HL-60 (cell line): ENCODE data around the gene MST1.

Experiments used
- DNase-seq, 2 experiments: peaks; one replicate each; pipeline ENCODE4 v3.0.0-alpha.2; 2010 to 2020; ENCODE audit warnings: low read depth in 1 of 2, low spot score in 1 of 2
- H3K27ac ChIP-seq: fragments of 250-450 bp; sonication (Bioruptor Pico); replicated peaks from 2 replicates; pipeline ENCODE4 v1.5.1; 2020; ENCODE audit warnings: mild to moderate bottlenecking, moderate library complexity
- H3K27me3 ChIP-seq: fragments of 250-450 bp; sonication (Bioruptor Pico); 2 replicates; pipeline ENCODE4 v1.5.1; 2021; ENCODE audit warnings: mild to moderate bottlenecking, moderate library complexity; ENCODE audit not compliant: insufficient read depth, poor library complexity, severe bottlenecking
- H3K4me3 ChIP-seq: replicated peaks from 2 replicates; pipeline ENCODE4 v1.5.1; 2011; ENCODE audit warnings: mild to moderate bottlenecking, control low read depth, low read length; ENCODE audit not compliant: insufficient read depth
- GABPA ChIP-seq: IDR thresholded peaks from 2 replicates; pipeline ENCODE4 v1.6.1; 2012; ENCODE audit warnings: low read depth
- POLR2AphosphoS5 ChIP-seq: IDR thresholded peaks from 2 replicates; pipeline ENCODE4 v1.6.1; 2012; ENCODE audit warnings: low read depth
- SPI1 ChIP-seq: IDR thresholded peaks from 2 replicates; pipeline ENCODE4 v1.6.1; 2012; ENCODE audit warnings: low read depth, mild to moderate bottlenecking, borderline replicate concordance
- TF ChIP-seq, protein P1 (sequence below): IDR thresholded peaks from one replicate; pipeline ENCODE4 v1.5.1; 2011; ENCODE audit warnings: low read length, control low read depth, inconsistent platforms; ENCODE audit not compliant: insufficient read depth
- TF ChIP-seq, protein P2 (sequence below): IDR thresholded peaks from 2 replicates; pipeline ENCODE4 v1.6.1; 2012; ENCODE audit warnings: low read depth; ENCODE audit not compliant: insufficient replicate concordance

Gene MST1

DNA sequence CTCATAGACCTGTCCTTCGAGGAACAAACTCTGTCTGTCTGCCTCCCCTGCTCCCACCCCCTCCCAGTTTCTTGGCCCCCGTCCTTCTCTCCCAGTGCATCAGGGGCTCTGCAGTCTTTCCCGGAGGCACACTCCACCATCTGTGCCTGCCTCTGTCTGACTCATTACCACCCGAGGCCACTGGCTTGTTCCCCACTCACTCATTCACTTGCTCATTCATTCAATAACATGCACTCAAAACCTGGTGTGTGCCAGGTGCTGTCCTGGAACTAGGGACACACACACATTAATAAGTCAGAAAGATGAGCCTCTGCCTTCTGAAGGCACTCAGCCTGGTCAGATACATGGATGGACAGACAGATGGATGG is 17.8 kb upstream of the MST1 start:
- H3K27ac ChIP-seq, result no peak overlapping the region
- TF ChIP-seq, protein P1, sequence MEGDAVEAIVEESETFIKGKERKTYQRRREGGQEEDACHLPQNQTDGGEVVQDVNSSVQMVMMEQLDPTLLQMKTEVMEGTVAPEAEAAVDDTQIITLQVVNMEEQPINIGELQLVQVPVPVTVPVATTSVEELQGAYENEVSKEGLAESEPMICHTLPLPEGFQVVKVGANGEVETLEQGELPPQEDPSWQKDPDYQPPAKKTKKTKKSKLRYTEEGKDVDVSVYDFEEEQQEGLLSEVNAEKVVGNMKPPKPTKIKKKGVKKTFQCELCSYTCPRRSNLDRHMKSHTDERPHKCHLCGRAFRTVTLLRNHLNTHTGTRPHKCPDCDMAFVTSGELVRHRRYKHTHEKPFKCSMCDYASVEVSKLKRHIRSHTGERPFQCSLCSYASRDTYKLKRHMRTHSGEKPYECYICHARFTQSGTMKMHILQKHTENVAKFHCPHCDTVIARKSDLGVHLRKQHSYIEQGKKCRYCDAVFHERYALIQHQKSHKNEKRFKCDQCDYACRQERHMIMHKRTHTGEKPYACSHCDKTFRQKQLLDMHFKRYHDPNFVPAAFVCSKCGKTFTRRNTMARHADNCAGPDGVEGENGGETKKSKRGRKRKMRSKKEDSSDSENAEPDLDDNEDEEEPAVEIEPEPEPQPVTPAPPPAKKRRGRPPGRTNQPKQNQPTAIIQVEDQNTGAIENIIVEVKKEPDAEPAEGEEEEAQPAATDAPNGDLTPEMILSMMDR, result no peak
- TF ChIP-seq GABPA (no peak), SPI1 (no peak), POLR2AphosphoS5 (no peak)
- TF ChIP-seq, protein P2, sequence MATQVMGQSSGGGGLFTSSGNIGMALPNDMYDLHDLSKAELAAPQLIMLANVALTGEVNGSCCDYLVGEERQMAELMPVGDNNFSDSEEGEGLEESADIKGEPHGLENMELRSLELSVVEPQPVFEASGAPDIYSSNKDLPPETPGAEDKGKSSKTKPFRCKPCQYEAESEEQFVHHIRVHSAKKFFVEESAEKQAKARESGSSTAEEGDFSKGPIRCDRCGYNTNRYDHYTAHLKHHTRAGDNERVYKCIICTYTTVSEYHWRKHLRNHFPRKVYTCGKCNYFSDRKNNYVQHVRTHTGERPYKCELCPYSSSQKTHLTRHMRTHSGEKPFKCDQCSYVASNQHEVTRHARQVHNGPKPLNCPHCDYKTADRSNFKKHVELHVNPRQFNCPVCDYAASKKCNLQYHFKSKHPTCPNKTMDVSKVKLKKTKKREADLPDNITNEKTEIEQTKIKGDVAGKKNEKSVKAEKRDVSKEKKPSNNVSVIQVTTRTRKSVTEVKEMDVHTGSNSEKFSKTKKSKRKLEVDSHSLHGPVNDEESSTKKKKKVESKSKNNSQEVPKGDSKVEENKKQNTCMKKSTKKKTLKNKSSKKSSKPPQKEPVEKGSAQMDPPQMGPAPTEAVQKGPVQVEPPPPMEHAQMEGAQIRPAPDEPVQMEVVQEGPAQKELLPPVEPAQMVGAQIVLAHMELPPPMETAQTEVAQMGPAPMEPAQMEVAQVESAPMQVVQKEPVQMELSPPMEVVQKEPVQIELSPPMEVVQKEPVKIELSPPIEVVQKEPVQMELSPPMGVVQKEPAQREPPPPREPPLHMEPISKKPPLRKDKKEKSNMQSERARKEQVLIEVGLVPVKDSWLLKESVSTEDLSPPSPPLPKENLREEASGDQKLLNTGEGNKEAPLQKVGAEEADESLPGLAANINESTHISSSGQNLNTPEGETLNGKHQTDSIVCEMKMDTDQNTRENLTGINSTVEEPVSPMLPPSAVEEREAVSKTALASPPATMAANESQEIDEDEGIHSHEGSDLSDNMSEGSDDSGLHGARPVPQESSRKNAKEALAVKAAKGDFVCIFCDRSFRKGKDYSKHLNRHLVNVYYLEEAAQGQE, result no peak
- no peaks in the 10 kb centered on the region for H3K27me3 ChIP-seq
- no peak overlapping the region for H3K4me3 ChIP-seq
- DNase-seq, result no peak

DNA sequence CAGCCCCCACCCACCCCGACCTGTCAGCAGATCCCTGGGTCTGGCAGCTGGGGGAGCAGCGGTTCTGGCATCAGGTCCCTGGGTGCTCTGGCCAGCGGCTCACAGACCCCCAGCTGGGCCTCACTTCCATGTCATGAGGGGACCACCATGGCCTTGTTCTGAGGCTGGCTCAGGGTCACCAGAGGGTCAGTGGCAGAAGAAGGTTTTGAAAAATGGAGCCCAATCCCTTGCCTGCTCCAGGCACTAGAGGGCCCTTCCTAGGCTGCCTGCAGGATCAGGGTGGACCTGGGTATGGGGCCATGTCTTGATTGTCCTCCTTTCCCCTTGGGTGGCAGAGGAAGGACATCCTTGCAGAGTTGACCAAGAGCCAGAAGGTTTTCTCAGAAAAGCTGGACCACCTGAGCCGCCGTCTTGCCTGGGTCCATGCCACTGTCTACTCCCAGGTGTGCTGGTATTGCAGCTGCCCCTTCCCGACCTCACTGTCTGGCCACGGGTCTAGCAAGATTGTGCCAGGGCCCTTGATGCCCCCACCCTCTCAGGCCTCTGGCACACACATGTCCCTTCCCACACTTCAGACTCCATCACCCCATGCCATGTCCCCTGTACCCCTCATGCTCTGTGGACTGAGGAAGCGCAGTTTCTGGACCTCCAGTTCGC is 17.3 kb upstream of the MST1 start:
- Histone ChIP-seq H3K27me3 (no peaks in the 10 kb centered on the region), H3K4me3 (no peak overlapping the region), H3K27ac (no peak overlapping the region)
- no peak for TF ChIP-seq POLR2AphosphoS5
- TF ChIP-seq GABPA, result no peak
- no peak for TF ChIP-seq SPI1
- TF ChIP-seq, protein P2, result no peak
- TF ChIP-seq, protein P1, result no peak
- no peak for DNase-seq

DNA sequence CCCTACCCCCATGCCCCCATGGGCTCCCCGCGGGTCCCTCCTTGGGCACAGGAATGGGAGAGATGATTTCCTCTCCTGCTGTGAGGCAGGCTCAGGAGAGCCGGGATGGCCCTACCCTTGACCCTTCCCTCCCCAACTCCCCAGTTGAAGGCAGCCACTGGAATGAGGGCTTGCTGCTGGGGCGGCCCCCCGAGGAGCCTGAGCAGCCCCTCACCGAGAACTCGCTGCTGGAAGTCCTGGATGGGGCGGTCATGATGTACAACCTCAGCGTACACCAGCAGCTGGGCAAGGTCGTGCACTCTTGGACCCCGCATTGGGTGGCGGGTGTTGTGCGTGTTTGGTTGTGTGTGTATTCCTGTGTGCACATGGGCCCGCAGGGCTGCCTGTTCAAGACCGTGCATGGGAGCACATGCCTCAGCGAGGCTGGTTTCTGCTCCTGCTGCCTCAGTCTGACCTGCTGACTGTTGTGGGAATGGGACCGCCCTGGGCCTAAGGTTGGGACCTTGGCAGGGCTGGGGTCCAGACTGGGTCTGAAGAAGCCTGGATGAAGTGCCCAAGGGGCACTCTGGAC is 16.2 kb upstream of the MST1 start:
- DNase-seq, result no peak
- no peak overlapping the region for H3K4me3 ChIP-seq
- no peak overlapping the region for H3K27ac ChIP-seq
- TF ChIP-seq, protein P2, result no peak
- TF ChIP-seq GABPA (no peak), SPI1 (no peak), POLR2AphosphoS5 (no peak)
- TF ChIP-seq, protein P1, result no peak
- no peaks in the 10 kb centered on the region for H3K27me3 ChIP-seq
